GM23338 (cell line): Measurements from ENCODE around the gene TAAR6.

Experiments
- CTCF ChIP-seq, 2 experiments: fragments of 200-600 bp in 1 of 2; sonication (generic) in 1 of 2; conservative IDR thresholded peaks; 2 replicates each; pipeline versions ENCODE4 v1.5.1 to v1.6.1; 2016 to 2017; ENCODE audit warnings: antibody characterized with exemption in 2 of 2, low read depth in 2 of 2, mild to moderate bottlenecking in 2 of 2, moderate library complexity in 1 of 2
- EZH2 ChIP-seq: fragments of 200-600 bp; sonication (generic); IDR thresholded peaks from one replicate; pipeline ENCODE4 v1.8.0; 2017; ENCODE audit warnings: antibody characterized with exemption, mild to moderate bottlenecking, low read depth; ENCODE audit not compliant: unreplicated experiment
- EZH2phosphoT487 ChIP-seq: fragments of 200-600 bp; sonication (generic); IDR thresholded peaks from one replicate; pipeline ENCODE4 v1.8.1; 2018; ENCODE audit warnings: antibody characterized with exemption; ENCODE audit not compliant: unreplicated experiment

GRCh38 chr6:132596201-132596600 is 26.1 kb downstream of the TAAR6 start:
- TF ChIP-seq CTCF (conservative IDR thresholded peaks at IDR 0.05; ENCODE audit: low read depth in 2 of 2) (no peak), EZH2phosphoT487 (no peak), EZH2 (no peak)
